ENCODE measurements around the gene UGGT2. TPM values are rescaled to one million over a fixed set of nuclear protein-coding genes. Genes with fewer than 3 reads are reported as not detected.

The UGGT2 gene
- total RNA-seq, 1 experiment from 2014 or later = 34.5 TPM

DNA sequence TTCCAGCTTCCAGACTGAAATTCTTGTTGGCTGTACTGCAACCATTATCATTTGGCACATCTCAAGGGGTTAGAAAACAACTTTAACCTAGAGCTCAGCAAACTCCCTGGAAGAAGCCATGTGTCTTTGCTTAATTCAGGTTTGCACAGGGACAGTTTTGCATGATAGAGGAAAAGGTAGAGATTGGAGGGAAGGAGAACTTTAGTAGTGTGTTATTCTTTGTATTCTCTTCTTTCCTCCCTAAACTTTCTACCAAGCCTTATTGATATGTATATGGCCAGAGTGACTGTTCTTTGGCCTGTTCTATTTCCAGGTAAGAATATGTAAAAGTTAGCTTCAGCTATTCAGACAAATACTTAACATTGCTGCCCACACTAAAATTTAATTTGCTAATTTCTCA lies 53.1 kb downstream of the UGGT2 start:
- Histone ChIP-seq H2AFZ (ENCODE audit: low read length) (no peak overlapping the region), H3T11ph (ENCODE audit: low read length) (no peak overlapping the region), H2BK12ac (ENCODE audit: insufficient read length, low read depth, low read length) (no peak overlapping the region), H2BK120ac (ENCODE audit: low read depth, low read length, poor library complexity, severe bottlenecking) (no peak overlapping the region), H3K23ac (ENCODE audit: insufficient read length, low read depth, low read length) (no peak overlapping the region), H2AK5ac (ENCODE audit: insufficient read length, low read length) (no peak overlapping the region), H4K20me1 (ENCODE audit: control insufficient read depth, insufficient read depth, insufficient read length) (no peaks in the 10 kb centered on the region), H3K56ac (ENCODE audit: insufficient read length, low read depth, low read length) (no peak overlapping the region), H3K23me2 (ENCODE audit: insufficient read length, low read depth, low read length, poor library complexity, severe bottlenecking) (no peaks in the 10 kb centered on the region), H3K9ac (ENCODE audit: extremely low read depth, insufficient read length, low read length) (no peak overlapping the region), H3K14ac (ENCODE audit: insufficient read depth, low read length) (no peak overlapping the region), H3K4me2 (ENCODE audit: insufficient read depth, insufficient read length, low read length) (peak overlapping the region; percentile 38), H4K5ac (ENCODE audit: insufficient read length, low read depth, low read length) (no peak overlapping the region), H3K4ac (ENCODE audit: low read depth, low read length) (no peak overlapping the region), H3K18ac (ENCODE audit: insufficient read length, low read depth, low read length) (no peak overlapping the region), H2BK20ac (ENCODE audit: low read depth, low read length, poor library complexity, severe bottlenecking) (no peak overlapping the region), H3K79me2 (ENCODE audit: insufficient read depth, low read length) (no peaks in the 10 kb centered on the region), H3K79me1 (ENCODE audit: insufficient read depth, low read depth, low read length, poor library complexity, severe bottlenecking) (no peaks in the 10 kb centered on the region), H3K4me1 (ENCODE audit: insufficient read depth, low read length) (peaks cover 10% of the 10 kb centered on the region; the same call in 1 of the 2 replicates), H3K27ac (ENCODE audit: insufficient read length, low read depth, low read length) (peak overlapping the region; percentile 85), H3K9me3 (ENCODE audit: control insufficient read depth, low read depth, low read length) (no peaks in the 10 kb centered on the region), H2BK15ac (ENCODE audit: low read depth, low read length) (no peak overlapping the region), H2BK5ac (ENCODE audit: insufficient read length, low read length) (no peak overlapping the region), H4K8ac (replicated peaks; ENCODE audit: insufficient read length, low read depth, low read length) (no peak overlapping the region), H3K27me3 (ENCODE audit: insufficient read depth, low read length) (no peaks in the 10 kb centered on the region), H4K91ac (ENCODE audit: insufficient read length, low read depth, low read length) (no peak overlapping the region)
- H3K4me1 Mint-ChIP-seq = peaks cover 59 to 62% of the 10 kb centered on the region in 2 experiments
- peaks cover 3 to 12% (median 9%) of the 10 kb centered on the region in 3 experiments; a peak in 6 of 7 replicates for H3K36me3 Mint-ChIP-seq (ENCODE audit: insufficient read depth in 1 of 3, low read depth in 3 of 3)
- peak overlapping the region; percentile 25 to 52; a peak in 2 of 5 replicates for H3K4me3 Mint-ChIP-seq
- no peaks in the 10 kb centered on the region for H3K27me3 Mint-ChIP-seq (ENCODE audit: low read depth)
- DNase-seq = no peak
- H3K9me3 Mint-ChIP-seq = no peaks in the 10 kb centered on the region; a peak in 1 of 5 replicates
- TF ChIP-seq, protein P1, sequence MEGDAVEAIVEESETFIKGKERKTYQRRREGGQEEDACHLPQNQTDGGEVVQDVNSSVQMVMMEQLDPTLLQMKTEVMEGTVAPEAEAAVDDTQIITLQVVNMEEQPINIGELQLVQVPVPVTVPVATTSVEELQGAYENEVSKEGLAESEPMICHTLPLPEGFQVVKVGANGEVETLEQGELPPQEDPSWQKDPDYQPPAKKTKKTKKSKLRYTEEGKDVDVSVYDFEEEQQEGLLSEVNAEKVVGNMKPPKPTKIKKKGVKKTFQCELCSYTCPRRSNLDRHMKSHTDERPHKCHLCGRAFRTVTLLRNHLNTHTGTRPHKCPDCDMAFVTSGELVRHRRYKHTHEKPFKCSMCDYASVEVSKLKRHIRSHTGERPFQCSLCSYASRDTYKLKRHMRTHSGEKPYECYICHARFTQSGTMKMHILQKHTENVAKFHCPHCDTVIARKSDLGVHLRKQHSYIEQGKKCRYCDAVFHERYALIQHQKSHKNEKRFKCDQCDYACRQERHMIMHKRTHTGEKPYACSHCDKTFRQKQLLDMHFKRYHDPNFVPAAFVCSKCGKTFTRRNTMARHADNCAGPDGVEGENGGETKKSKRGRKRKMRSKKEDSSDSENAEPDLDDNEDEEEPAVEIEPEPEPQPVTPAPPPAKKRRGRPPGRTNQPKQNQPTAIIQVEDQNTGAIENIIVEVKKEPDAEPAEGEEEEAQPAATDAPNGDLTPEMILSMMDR (conservative IDR thresholded peaks at IDR 0.05) = no peak
- H3K27ac Mint-ChIP-seq = peak overlapping the region; percentile 65 to 97 (median 93); a peak in 5 of 7 replicates
